Measurements from ENCODE around the gene SPARC.

DNA sequence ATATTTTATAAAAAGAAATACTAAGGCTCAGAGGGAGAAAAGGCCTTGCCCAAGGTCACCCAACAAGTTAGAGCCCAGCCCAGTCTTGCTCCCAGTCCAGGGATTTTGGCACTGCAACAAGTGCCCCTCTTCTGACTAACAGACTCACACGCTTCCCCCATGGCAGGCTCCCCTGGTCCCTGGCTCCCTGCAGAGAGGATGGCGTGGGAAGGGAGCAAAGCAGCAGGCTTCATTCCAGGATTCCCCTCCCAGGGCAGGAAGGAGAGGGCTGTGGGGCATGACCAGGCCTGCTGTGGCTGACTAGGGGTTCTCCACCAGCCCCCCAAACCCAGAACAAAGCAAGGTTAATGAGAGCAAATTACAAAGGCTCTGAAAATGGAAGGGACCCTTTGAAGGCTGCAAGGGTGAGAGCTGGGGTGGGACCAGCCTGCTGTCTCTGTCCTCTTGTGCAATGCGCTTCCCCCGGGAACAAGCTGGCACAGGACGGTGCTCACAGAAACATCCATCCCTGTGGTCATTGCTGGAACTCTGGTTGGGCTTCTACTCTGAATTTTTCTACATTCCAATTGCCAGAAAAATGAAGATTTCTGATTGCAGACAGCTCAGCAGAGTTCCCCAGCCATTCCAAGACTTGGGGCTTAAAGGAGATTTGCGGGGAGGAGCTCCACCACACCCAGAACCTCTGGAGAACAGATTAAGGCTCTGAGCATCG lies 58.4 kb downstream of the SPARC start:
- TF ChIP-seq, protein P1, sequence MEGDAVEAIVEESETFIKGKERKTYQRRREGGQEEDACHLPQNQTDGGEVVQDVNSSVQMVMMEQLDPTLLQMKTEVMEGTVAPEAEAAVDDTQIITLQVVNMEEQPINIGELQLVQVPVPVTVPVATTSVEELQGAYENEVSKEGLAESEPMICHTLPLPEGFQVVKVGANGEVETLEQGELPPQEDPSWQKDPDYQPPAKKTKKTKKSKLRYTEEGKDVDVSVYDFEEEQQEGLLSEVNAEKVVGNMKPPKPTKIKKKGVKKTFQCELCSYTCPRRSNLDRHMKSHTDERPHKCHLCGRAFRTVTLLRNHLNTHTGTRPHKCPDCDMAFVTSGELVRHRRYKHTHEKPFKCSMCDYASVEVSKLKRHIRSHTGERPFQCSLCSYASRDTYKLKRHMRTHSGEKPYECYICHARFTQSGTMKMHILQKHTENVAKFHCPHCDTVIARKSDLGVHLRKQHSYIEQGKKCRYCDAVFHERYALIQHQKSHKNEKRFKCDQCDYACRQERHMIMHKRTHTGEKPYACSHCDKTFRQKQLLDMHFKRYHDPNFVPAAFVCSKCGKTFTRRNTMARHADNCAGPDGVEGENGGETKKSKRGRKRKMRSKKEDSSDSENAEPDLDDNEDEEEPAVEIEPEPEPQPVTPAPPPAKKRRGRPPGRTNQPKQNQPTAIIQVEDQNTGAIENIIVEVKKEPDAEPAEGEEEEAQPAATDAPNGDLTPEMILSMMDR (IDR thresholded peaks at IDR 0.05), result no peak
- TF ChIP-seq POLR2A (IDR thresholded peaks at IDR 0.05) (no peak), POLR2AphosphoS5 (IDR thresholded peaks at IDR 0.05; ENCODE audit: insufficient read depth in 1 of 2, low read depth in 1 of 2) (no peak)
